ENCODE data around the gene DNAJC5. TPM values are rescaled to one million over a fixed set of nuclear protein-coding genes. Genes with fewer than 3 reads are reported as not detected.
"Not testable (repeated sequence)": the region's sequence is repeated elsewhere in the genome, so short reads cannot be mapped to it uniquely, and the experiment has no call there.

DNAJC5 gene
- total RNA-seq (2014; rRNA removed; shearing (Covaris generic)): 79.6 and 81.1 TPM in 2 replicates

- Histone ChIP-seq H3K9me3 (replicated peaks) (no peaks in the 10 kb centered on the region), H3K4me3 (peak within 1 kb of the TSS; percentile 58), H3K27ac (peak within 1 kb of the TSS; percentile 55; the same call in 1 of the 2 replicates), H3K4me1 (peaks cover 7% of the 10 kb centered on the region), H3K27me3 (no peaks in the 10 kb centered on the region), H3K36me3 (peaks cover 10% of the 10 kb centered on the region)
- peak; percentile 97 to 99 for DNase-seq
These were observed at the start of gene DNAJC5 for GRCh38 chr20:63894358-63895201. Gene DNAJC5 (plus strand): TSS chr20:63895126. CDS start chr20:63928346, 33,220 bp downstream.

- peak; percentile 92 to 93 for DNase-seq
- no peaks in the 10 kb centered on the region for H3K27me3 ChIP-seq
- H3K27ac ChIP-seq: peak overlapping the region; percentile 57; the same call in 1 of the 2 replicates
- H3K9me3 ChIP-seq (replicated peaks): no peaks in the 10 kb centered on the region
- peak overlapping the region; percentile 49 for H3K4me3 ChIP-seq
- no peaks in the 10 kb centered on the region for H3K36me3 ChIP-seq
- peaks cover 22% of the 10 kb centered on the region for H3K4me1 ChIP-seq
These were observed 48.7 kb upstream of the DNAJC5 start for GRCh38 chr20:63846128-63846771.

GRCh38 chr20:63846888-63847236, 48.1 kb upstream of the DNAJC5 start:
- no peaks in the 10 kb centered on the region for H3K36me3 ChIP-seq
- no peaks in the 10 kb centered on the region for H3K27me3 ChIP-seq
- H3K4me1 ChIP-seq: peaks cover 22% of the 10 kb centered on the region
- H3K27ac ChIP-seq: peak overlapping the region; percentile 11; the same call in 1 of the 2 replicates
- no peaks in the 10 kb centered on the region for H3K9me3 ChIP-seq (replicated peaks)
- no peak for DNase-seq
- H3K4me3 ChIP-seq: no peak overlapping the region

GRCh38 chr20:63847237-63848002, 47.5 kb upstream of the DNAJC5 start:
- H3K4me1 ChIP-seq: peaks cover 22% of the 10 kb centered on the region
- peak; percentile 70 to 73 for DNase-seq

GRCh38 chr20:63848003-63848911, 46.7 kb upstream of the DNAJC5 start:
- Histone ChIP-seq H3K36me3 (no peaks in the 10 kb centered on the region), H3K4me3 (no peak overlapping the region), H3K9me3 (replicated peaks) (no peaks in the 10 kb centered on the region), H3K4me1 (peaks cover 22% of the 10 kb centered on the region), H3K27ac (peak overlapping the region; percentile 11; the same call in 1 of the 2 replicates), H3K27me3 (no peaks in the 10 kb centered on the region)
- no peak for DNase-seq

More at GRCh38 chr20:63847237-63848002, 47.5 kb upstream of the DNAJC5 start:
- H3K4me3 ChIP-seq: peak overlapping the region; percentile 3; the same call in 1 of the 2 replicates
- peak overlapping the region; percentile 11; the same call in 1 of the 2 replicates for H3K27ac ChIP-seq
- no peaks in the 10 kb centered on the region for H3K36me3 ChIP-seq
- no peaks in the 10 kb centered on the region for H3K9me3 ChIP-seq (replicated peaks)
- no peaks in the 10 kb centered on the region for H3K27me3 ChIP-seq

GRCh38 chr20:63850689-63851547, 44.0 kb upstream of the DNAJC5 start:
- no peak for DNase-seq

GRCh38 chr20:63851548-63851943, 43.4 kb upstream of the DNAJC5 start:
- H3K4me1 ChIP-seq: peaks cover 29% of the 10 kb centered on the region
- not testable (repeated sequence) for H3K9me3 ChIP-seq (replicated peaks); DNase-seq; H3K27ac ChIP-seq; H3K36me3 ChIP-seq; H3K27me3 ChIP-seq; H3K4me3 ChIP-seq

More at GRCh38 chr20:63850689-63851547, 44.0 kb upstream of the DNAJC5 start:
- Histone ChIP-seq H3K4me1 (peaks cover 34% of the 10 kb centered on the region), H3K4me3 (no peak overlapping the region), H3K27me3 (no peaks in the 10 kb centered on the region), H3K36me3 (no peaks in the 10 kb centered on the region), H3K27ac (no peak overlapping the region), H3K9me3 (replicated peaks) (no peaks in the 10 kb centered on the region)

- not testable (repeated sequence) for H3K9me3 ChIP-seq (replicated peaks); H3K36me3 ChIP-seq; H3K27me3 ChIP-seq; DNase-seq
- H3K4me1 ChIP-seq: peaks cover 24% of the 10 kb centered on the region
- peak overlapping the region; percentile 37; the same call in 1 of the 2 replicates for H3K27ac ChIP-seq
- peak overlapping the region; percentile 48 for H3K4me3 ChIP-seq
These were observed 41.2 kb upstream of the DNAJC5 start for GRCh38 chr20:63853733-63854068.

- no peaks in the 10 kb centered on the region for H3K9me3 ChIP-seq (replicated peaks)
- H3K36me3 ChIP-seq: no peaks in the 10 kb centered on the region
- H3K27ac ChIP-seq: peak overlapping the region; percentile 37
- peaks cover 25% of the 10 kb centered on the region for H3K4me1 ChIP-seq
- peak; percentile 82 to 83 for DNase-seq
- peak overlapping the region; percentile 48 for H3K4me3 ChIP-seq
- no peaks in the 10 kb centered on the region for H3K27me3 ChIP-seq
These were observed 40.7 kb upstream of the DNAJC5 start for GRCh38 chr20:63854069-63854765.

- Histone ChIP-seq H3K27ac (peak overlapping the region; percentile 37), H3K4me1 (peaks cover 25% of the 10 kb centered on the region), H3K9me3 (replicated peaks) (no peaks in the 10 kb centered on the region), H3K4me3 (peak overlapping the region; percentile 48), H3K36me3 (no peaks in the 10 kb centered on the region), H3K27me3 (no peaks in the 10 kb centered on the region)
- DNase-seq: peak; percentile 66 to 69
These were observed 40.1 kb upstream of the DNAJC5 start for GRCh38 chr20:63854766-63855362.

GRCh38 chr20:63855363-63856097, 39.4 kb upstream of the DNAJC5 start:
- peak in 1 of 2 experiments; percentile 47 for DNase-seq
- Histone ChIP-seq H3K4me3 (peak overlapping the region; percentile 48), H3K4me1 (peaks cover 25% of the 10 kb centered on the region), H3K36me3 (no peaks in the 10 kb centered on the region), H3K27me3 (no peaks in the 10 kb centered on the region), H3K9me3 (replicated peaks) (no peaks in the 10 kb centered on the region), H3K27ac (no peak overlapping the region; the same call in 1 of the 2 replicates)

- no peak for DNase-seq
- Histone ChIP-seq H3K27me3 (no peaks in the 10 kb centered on the region), H3K4me3 (no peak overlapping the region), H3K9me3 (replicated peaks) (no peaks in the 10 kb centered on the region), H3K36me3 (no peaks in the 10 kb centered on the region), H3K4me1 (peaks cover 25% of the 10 kb centered on the region), H3K27ac (no peak overlapping the region)
These were observed 38.8 kb upstream of the DNAJC5 start for GRCh38 chr20:63856098-63856511.
